ENCODE data around the gene SASH1. TPM values are rescaled to one million over a fixed set of nuclear protein-coding genes. Genes with fewer than 3 reads are reported as not detected.
A peak's percentile ranks its signal among the peaks of the same experiment; 100 is the strongest.

The SASH1 gene
- total and polyA plus RNA-seq, 8 donors = 5.8 to 82.6 (median 16.3) TPM

GRCh38 chr6:148494226-148494625, 151.6 kb downstream of the SASH1 start:
- WGBS, 5 donors = 81 to 94% (median 86%) methylated on average over 8 of the region's 8 CpGs
- intact Hi-C loops (cut with DNase I; ENCODE audit: low total_unique reads) = no loop called here
- no peak overlapping the region for H3K4me3 ChIP-seq
- H3K4me1 ChIP-seq = peaks cover 0 to 9% (median 2%) of the 10 kb centered on the region in 4 donors
- H3K36me3 ChIP-seq = no peaks in the 10 kb centered on the region
- DNase-seq = no peak
- H3K27me3 ChIP-seq = no peaks in the 10 kb centered on the region
- TF ChIP-seq POLR2A (IDR thresholded peaks at IDR 0.05) (no peak), CTCF (IDR thresholded peaks at IDR 0.05) (no peak), EP300 (IDR thresholded peaks at IDR 0.05) (no peak), POLR2AphosphoS5 (IDR thresholded peaks at IDR 0.05) (no peak)
- H3K9me3 ChIP-seq = no peaks in the 10 kb centered on the region
- peak overlapping the region in 3 of 5 donors; percentile 14 to 47 (median 40) for H3K27ac ChIP-seq

GRCh38 chr6:148495029-148495428, 152.4 kb downstream of the SASH1 start:
- no peaks in the 10 kb centered on the region for H3K27me3 ChIP-seq
- peaks cover 0 to 9% (median 2%) of the 10 kb centered on the region in 4 donors for H3K4me1 ChIP-seq
- DNase-seq = no peak
- H3K36me3 ChIP-seq = no peaks in the 10 kb centered on the region
- TF ChIP-seq POLR2AphosphoS5 (IDR thresholded peaks at IDR 0.05) (no peak), POLR2A (IDR thresholded peaks at IDR 0.05) (no peak), CTCF (IDR thresholded peaks at IDR 0.05) (no peak), EP300 (IDR thresholded peaks at IDR 0.05) (no peak)
- intact Hi-C loops (cut with DNase I; ENCODE audit: low total_unique reads) = no loop called here
- H3K9me3 ChIP-seq = no peaks in the 10 kb centered on the region
- H3K27ac ChIP-seq = peak overlapping the region in 2 of 5 donors; percentile 14 to 47
- WGBS, 5 donors = 73 to 93% (median 90%) methylated on average over 6 of the region's 6 CpGs
- H3K4me3 ChIP-seq = no peak overlapping the region

GRCh38 chr6:148497257-148497656, 154.6 kb downstream of the SASH1 start:
- peak overlapping the region in 1 of 5 donors; percentile 14 for H3K27ac ChIP-seq
- intact Hi-C loops (cut with DNase I; ENCODE audit: low total_unique reads) = no loop called here
- no peaks in the 10 kb centered on the region for H3K9me3 ChIP-seq
- no peak overlapping the region for H3K4me3 ChIP-seq
- H3K36me3 ChIP-seq = no peaks in the 10 kb centered on the region
- WGBS, 5 donors = 77 to 96% (median 89%) methylated on average over 2 of the region's 2 CpGs
- TF ChIP-seq EP300 (IDR thresholded peaks at IDR 0.05) = no peak
- no peak for TF ChIP-seq POLR2A (IDR thresholded peaks at IDR 0.05)
- no peak for TF ChIP-seq POLR2AphosphoS5 (IDR thresholded peaks at IDR 0.05)
- TF ChIP-seq CTCF (IDR thresholded peaks at IDR 0.05) = no peak
- no peak for DNase-seq
- no peaks in the 10 kb centered on the region for H3K27me3 ChIP-seq
- peaks cover 0 to 6% (median 2%) of the 10 kb centered on the region in 4 donors for H3K4me1 ChIP-seq

- Histone ChIP-seq H3K36me3 (no peaks in the 10 kb centered on the region), H3K27me3 (no peaks in the 10 kb centered on the region), H3K4me3 (no peak overlapping the region), H3K9me3 (no peaks in the 10 kb centered on the region), H3K27ac (peak overlapping the region in 1 of 5 donors; percentile 14), H3K4me1 (peaks cover 0 to 6% (median 2%) of the 10 kb centered on the region in 4 donors)
- DNase-seq = no peak
- 92 to 97% (median 94%) methylated on average over 5 of the region's 5 CpGs for WGBS, 5 donors
- no peak for TF ChIP-seq CTCF (IDR thresholded peaks at IDR 0.05)
- no peak for TF ChIP-seq EP300 (IDR thresholded peaks at IDR 0.05)
- intact Hi-C loops (cut with DNase I; ENCODE audit: low total_unique reads) = no loop called here
Observed at GRCh38 chr6:148497717-148498116, 155.1 kb downstream of the SASH1 start.
